GM18511 (cell line): ENCODE measurements around the gene GET4.

Source experiments
- ATAC-seq: cut with Tn5 transposase; IDR thresholded peaks from one replicate; pipeline ENCODE4 v1.9.1; 2021; ENCODE audit warnings: mild to moderate bottlenecking, moderate library complexity; ENCODE audit not compliant: unreplicated experiment

GET4 gene

DNA sequence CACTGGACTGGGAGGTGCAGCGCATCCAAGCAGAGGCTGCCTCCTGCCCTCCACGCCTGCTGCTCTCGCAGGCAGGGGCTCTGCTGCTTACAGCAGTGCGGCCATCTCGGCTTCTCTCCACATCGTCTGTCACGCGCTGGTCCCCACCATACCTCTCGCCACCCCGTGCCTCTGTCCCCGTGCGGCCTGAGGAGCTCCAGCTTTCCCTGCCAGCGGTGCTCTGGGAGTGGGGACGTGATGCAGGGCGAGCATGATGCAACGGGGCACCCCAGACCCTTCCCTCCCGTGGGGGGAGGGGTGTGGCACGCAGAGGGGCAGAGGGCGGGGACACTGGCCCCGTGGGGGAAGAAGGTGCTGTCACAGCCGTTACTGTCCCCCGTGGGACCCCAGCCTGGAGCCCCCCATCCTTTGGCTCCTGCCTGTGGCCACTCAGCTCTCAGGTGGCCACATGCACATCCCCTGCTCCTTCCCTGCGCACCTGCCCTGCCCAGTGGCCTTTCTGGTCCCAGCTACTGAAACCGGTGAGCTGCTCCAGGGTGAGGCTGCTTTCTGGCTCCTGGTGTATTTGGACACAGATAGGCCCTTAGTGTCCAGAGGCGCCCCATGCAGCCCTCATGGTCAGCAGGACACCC, 9.0 kb downstream of the GET4 start:
- no peak for ATAC-seq

DNA sequence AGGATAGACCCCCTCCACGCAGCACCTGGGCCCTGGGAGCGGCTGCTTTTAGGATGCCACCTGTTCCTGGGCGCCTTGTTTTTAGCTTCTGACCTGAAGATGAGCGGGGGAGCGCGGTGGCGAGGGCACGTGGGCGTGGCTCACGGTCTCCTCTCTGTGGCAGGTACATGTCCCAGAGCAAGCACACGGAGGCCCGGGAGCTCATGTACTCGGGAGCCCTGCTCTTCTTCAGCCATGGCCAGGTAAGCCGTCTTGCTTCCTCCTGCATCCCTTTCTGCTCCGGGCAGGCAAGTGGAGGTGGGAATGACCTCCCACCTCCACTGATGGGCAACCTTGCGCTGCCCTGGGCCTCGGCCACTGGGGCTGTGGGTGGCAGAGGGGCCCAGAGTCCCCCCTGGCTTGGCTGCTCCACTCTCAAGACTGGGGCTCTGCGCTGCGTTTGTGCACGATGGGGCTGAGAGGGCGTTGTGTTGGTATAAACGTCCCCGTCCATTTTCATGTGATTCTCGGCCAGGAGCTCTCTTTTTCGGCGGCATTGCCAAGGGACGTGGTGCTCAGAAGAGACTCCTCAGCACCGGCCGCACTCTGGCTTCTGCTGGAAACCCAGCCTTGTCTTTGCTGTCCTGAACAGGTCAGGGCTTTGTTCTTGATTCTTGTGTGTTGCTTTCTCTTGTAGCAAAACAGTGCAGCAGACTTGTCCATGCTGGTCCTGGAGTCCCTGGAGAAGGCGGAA, 9.7 kb downstream of the GET4 start:
- ATAC-seq, result no peak

DNA sequence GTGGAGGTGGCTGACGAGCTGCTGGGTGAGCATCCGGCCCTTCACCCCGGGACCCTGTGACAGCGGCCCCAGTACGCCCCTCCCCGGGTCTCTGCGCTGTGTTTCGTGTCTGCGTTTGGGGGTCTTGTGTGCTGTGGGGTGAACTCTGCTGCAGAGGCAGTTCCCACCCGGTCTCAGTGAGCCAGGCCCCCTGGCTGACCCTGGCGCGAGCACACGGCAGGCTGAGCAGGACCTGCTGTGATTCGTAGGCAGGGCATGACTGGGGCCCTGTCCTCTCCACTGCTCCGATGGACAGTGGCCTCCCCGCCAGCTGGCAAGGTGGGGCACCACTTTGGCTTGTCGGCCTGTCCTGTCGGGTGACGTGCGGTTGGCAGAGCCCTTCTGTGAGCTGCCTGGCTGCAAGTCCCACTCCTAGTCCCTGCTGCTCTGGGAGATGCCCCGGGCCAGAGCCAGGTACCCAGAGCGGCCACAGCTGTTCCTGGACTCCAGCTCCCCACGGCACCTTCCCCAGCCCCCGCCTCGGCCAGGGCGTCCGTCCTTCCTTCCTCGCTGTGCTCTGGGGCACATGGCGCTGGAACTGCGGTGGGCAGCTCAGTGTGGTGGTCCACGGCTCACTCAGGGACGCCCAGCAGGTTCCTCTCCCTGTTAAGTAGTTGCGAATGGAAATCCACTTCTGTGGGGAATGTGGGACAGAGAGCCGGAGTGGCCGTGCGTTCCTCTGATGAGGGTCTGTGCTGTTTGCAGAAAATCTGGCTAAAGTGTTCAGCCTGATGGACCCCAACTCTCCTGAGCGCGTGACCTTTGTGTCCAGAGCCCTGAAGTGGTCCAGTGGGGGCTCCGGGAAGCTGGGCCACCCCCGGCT, 10.5 kb downstream of the GET4 start:
- ATAC-seq, result no peak

- no peak for ATAC-seq
Observed at GRCh38 chr7:887488-887820, 11.1 kb downstream of the GET4 start.

DNA sequence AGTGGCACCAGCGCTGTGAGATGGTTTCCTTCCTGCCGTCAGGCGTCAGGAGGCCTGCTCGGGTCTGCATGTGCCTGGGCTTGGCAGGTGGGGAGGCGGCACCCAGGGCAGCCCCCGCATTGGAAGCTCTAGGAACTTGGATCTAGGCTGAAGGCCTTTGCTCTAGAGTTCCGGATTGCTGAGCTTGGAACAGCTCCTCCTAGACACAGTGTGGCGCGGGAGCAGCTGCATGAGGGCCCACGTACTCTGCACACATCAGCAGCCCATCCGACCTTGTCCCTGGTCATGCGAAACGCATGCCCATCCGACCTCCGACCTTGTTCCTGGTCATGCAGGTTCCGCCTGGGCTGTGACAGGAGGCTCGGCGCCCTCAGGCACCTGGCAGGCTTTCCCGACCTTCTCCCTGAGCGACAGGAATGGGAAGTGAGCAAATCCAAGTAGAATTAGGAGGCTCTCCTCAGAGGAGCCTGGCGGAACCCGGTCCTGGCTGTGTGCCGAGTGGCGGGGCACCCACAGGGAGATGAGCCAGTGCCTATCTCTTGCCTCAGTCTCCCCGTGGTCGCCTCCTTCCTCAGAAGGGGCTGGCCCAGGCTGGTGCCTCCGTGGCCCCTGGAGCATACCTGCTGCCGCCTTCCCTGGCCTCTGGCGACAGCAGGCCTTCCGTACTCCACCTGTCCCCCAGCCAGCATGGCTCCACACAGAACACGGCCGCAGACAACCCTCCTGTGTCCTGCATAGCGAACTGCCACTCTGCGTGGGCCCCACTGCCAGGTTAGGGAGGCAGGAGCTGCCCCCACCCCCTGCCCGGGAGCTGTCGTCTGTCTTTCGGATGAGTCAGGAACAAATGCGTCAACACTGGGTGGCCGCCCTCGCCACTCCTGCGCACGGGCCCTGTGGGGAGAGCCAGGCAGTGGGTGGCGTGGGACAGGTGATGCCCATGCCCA, 12.0 kb downstream of the GET4 start:
- no peak for ATAC-seq

- ATAC-seq, result no peak
Observed at GRCh38 chr7:889025-889390, 12.7 kb downstream of the GET4 start.

GRCh38 chr7:889391-889790, 13.0 kb downstream of the GET4 start:
- ATAC-seq, result no peak

DNA sequence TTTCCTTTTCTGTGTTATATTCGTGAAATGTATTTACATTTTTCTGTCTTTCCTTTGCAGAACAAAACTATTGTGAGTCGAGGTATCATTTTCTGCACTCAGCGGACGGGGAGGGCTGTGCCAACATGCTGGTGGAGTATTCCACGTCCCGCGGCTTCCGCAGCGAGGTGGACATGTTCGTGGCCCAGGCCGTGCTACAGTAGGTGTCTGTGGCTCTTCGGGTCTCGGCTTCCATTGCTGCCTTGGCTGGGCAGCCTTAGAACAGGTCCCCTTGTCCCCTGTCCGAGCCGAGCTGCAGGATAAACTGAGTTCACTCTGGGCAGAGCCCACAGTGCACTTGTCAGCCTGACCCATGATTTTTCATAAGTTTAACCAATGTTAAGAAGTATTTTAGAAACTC, 14.5 kb downstream of the GET4 start:
- ATAC-seq, result no peak

GRCh38 chr7:891291-891690, 14.9 kb downstream of the GET4 start:
- no peak for ATAC-seq

DNA sequence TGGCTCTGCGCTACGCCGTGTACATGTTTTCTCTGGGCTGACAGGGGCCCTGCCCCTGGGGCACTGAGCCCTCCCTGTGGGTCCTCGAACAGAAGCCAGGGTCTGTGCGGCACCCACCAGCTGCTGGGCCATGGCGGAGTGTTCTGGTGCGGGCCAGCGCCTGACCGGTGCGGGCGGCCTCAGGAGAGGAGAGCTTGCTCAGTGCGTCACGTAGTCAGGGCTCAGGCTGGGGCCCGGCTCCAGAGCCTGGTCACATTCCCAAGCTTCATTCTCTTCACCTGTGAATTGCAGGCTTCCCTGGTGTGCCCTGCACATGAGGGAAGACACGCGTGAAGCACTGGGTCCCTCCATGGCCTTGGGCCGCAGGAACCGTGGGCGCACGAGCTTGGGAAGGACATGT, 15.5 kb downstream of the GET4 start:
- ATAC-seq, result no peak

- ATAC-seq, result no peak
Observed at GRCh38 chr7:892648-893593, 16.6 kb downstream of the GET4 start.

GRCh38 chr7:893686-894085, 17.3 kb downstream of the GET4 start:
- no peak for ATAC-seq

DNA sequence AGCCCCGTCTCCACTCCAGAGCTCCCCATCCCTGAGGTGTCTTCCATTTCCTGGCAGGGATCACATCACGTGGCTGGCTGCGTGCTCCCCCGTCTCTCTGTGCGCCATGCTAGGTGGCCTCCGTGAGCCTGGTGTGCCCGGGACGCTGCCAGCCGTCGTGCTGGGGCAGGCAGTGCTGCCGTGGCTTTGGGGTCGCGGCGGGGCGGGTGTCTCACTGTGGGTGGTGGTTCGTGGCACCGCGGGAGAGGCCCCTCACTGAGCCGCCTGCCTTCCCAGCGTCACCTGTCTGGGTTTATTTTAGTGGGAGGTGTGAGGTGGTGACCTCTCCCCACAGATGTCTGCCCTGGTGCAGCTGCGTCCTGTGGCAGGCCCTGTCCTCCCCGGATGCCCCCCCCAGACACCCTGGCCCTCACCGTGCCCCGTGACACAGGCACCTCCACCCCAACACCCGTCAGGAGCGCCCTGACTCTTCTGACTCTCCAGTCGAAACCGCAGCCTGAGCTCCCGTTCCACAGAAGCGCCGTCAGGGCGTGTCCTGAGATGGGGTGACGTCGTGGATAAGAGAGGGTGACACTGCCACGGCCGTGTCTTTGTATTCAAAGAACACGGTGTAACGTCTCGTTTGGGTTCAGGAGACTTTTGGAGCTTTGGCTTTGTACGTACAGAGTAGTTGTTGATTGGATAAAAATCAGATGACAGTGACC, 18.0 kb downstream of the GET4 start:
- no peak for ATAC-seq

GRCh38 chr7:894927-895450, 18.6 kb downstream of the GET4 start:
- no peak for ATAC-seq

DNA sequence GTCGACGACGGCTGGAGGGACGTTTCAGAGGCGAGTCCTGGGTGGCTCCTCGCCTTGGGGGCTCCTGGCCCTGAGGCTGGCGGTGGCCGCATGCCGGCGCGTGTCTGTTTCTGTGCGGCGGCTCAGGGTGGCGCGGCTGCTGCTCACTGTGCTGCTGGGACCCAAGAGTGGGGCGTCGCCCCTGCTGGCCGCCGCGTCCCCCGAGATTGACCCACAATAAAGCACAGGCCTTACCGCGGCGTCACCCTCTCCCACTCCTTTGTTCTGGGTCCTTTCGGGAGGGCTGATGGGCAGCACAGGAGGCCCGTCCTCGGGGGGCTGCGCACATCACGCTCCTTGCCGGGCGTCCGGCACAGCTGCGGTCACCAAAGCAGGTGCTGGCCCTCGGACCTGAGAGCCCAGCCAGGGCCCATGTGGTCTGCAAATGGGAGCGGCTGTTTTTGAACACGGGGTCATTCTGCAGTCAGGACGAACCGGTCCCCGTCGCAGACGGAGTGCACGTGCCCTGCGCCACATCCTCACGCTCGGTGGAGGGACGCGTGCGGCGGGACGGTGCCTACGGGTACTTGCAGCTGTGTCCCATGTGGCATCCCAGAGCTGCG, 19.2 kb downstream of the GET4 start:
- ATAC-seq, result no peak

DNA sequence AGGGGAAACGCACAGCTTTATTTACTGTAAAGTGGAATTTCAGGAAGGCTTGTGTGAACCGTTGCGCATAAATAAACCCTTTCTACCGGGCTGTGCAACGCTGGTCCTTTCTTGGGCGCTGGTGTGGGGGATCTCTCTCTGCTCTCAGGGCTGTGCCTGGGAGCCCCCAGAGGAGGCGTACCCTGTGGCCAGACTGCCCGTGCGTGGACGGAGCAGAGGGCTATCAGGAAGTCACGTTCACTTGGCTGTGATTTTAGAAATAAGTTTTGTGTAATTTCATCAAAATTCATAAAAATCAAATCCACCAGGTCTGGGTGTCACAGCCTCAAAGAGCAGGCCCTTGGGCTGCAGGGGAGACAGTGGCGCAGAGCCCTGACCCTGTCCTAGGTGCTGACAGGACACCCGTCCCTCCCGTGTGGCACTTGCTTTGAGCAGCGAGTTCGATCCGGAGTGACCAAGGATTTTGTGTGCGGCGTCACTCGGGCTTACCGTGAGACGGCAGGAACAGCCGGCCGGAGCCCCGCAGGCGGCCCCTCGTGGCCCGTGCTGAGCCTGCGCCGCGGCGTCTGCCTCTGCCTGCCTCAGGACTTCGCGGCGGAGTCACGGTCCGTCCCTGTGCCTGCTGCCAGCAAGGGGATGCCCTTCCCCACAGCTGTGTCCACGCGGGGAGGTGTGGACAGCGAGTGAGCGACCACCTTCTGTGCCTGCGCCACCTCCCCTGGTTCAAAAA, 20.2 kb downstream of the GET4 start:
- no peak for ATAC-seq

GRCh38 chr7:897086-897485, 20.7 kb downstream of the GET4 start:
- no peak for ATAC-seq
